IPS DF 4.7 (cell line): Measurements from ENCODE around the gene DQX1.
"Not testable (repeated sequence)": the region's sequence is repeated elsewhere in the genome, so short reads cannot be mapped to it uniquely, and the experiment has no call there.

Experiments used
- DNase-seq: peaks from one replicate; pipeline ENCODE4 v3.0.0-alpha.2; 2013; ENCODE audit warnings: low spot score; ENCODE audit errors: extremely low read depth

DQX1 gene, protein sequence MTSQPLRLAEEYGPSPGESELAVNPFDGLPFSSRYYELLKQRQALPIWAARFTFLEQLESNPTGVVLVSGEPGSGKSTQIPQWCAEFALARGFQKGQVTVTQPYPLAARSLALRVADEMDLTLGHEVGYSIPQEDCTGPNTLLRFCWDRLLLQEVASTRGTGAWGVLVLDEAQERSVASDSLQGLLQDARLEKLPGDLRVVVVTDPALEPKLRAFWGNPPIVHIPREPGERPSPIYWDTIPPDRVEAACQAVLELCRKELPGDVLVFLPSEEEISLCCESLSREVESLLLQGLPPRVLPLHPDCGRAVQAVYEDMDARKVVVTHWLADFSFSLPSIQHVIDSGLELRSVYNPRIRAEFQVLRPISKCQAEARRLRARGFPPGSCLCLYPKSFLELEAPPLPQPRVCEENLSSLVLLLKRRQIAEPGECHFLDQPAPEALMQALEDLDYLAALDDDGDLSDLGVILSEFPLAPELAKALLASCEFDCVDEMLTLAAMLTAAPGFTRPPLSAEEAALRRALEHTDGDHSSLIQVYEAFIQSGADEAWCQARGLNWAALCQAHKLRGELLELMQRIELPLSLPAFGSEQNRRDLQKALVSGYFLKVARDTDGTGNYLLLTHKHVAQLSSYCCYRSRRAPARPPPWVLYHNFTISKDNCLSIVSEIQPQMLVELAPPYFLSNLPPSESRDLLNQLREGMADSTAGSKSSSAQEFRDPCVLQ

DNA sequence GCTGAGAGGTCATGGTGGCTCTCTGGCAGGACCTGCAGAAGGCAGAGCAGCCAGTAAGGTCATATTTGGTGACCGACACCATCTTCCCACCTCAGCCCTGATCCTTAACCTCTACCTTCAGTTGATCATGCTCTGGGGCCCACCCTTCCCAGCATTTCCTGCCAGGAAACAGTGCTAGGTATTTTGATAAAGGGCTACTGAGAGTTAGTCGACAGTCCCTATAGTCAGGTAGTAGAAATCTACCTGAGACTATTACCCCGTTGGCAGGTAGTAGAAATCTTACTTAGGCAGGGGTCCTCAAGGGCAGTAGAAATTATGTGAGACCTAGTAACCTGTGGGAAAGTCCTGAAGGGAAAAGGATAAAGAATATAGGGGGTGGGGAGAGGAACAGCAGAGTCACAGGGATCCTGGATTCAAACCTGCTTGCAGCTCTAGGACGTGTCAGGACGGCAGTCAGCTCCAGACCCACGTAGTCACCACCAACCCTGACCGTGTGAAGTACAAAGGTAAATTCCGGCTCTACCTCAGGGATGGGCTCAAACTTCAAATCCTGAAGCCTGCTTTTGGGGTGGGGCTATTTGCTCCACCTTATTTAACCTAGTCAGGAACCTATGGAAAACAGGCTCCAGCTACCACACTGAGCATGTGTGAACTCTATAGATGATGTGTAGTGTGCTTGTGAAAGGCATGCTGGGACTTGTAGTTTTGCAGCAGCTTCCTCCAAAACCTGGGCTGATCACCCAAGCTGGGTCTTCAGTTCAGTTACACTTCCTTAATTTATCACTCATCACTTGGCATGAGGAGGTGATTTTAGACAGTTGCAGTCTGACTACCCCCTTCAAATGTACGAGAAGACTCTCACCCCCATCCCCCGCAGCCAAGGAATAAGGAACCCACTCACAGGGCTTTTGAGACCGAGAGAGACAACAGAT, at the start of gene DQX1:
Gene DQX1 (minus strand): TSS at position 515 of the 932 bp plus-strand sequence. CDS start 502 bp downstream, at position 13.
- DNase-seq = no peak

DNA sequence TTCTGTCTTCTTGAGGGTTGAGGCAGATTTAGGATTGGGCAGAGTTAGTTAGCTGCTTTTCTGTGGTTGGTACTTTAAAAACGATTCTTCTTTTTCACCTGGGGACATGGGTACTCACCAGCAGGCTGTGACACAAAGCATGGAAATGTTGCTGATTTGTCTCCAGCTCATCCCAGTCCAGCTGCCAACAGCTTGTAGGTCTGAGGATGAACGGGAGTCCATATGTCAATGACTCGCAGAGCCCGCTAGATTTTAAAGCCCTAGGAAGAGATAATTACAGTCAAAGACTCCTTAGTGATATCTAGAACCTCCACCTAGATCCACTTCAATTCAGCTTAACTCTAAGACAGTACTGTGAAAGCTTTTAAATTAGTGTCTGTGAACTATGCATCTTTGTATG, 49.3 kb upstream of the DQX1 start:
- DNase-seq = no peak

- no peak for DNase-seq
Measured at GRCh38 chr2:74573747-74574562, 47.9 kb upstream of the DQX1 start.

GRCh38 chr2:74572178-74572925, 46.3 kb upstream of the DQX1 start:
- no peak for DNase-seq

DNA sequence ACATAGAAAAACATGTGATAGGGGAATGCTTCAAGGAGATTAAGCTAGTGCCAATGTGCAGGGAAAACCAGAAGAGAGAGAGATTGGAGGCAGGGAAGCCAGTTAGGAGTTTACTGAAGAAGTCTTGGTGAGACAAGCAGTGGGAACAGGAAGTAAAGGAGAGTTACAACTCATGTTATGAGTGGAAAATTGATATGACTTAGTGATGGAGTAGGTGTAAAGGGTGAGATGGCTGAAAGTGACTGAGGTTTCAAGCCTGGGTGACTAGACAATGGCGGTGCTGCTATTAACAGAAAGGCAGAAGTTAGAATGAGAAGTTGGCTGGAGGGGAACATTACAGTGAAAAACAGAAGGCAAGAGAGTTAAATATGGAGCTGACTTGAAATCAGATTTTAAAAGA, 45.0 kb upstream of the DQX1 start:
- no peak for DNase-seq

DNA sequence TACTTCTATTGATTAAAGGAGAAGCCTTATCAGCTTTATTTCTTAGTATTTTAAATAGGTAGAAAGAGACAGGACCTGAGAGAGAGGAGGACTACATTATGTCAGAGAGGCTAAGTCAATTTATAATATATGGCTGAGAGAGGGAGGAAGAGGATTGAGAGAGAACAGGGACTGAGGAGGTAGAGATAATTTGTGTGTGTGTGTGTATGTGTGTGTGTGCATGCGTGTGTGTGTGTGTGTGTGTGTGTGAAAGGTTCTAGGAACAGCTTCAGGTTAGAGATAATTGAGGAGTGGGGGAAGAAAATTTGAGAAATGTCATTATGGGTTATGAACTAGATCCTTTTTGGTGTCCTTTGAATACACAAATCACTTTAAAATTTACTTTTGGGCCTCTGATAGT, 43.7 kb upstream of the DQX1 start:
- DNase-seq = no peak

- DNase-seq = no peak
Measured at GRCh38 chr2:74567881-74568280, 41.9 kb upstream of the DQX1 start.

DNA sequence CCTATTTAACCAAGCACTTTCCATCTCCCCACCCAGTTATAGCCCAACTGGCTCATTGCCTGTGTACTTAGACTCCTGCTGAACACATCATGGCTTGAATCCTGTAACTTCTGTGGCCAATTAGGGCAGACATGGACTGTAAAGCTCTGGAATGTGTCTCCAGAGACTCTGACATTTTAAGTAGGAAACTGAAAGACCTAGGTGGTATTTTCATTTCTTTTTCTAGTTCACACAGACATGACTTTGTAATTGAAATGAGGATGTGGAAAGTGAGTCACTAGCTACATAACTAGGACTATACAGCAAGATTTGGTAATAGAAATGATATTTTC, 40.7 kb upstream of the DQX1 start:
- no peak for DNase-seq

- no peak for DNase-seq
Measured at GRCh38 chr2:74566076-74566753, 40.2 kb upstream of the DQX1 start.

DNA sequence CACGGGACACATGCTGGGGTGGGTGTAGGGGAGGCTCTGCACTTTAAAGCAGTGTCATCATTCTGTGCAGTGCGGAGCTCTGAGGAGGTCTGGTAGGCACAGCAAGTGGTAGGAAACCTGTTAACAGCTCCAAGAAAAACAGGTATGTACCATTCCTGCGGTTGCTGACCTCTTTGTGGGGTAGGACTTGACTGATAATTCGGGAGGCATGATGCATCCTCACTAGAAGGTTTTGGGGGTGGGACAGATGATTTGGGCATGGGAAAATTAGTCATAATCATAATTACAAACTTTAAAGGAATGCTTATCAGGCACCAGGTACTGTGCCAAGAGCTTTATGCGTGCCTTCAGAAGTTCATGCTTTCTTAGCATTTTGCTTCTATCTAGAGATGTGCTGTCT, 38.2 kb upstream of the DQX1 start:
- no peak for DNase-seq

DNA sequence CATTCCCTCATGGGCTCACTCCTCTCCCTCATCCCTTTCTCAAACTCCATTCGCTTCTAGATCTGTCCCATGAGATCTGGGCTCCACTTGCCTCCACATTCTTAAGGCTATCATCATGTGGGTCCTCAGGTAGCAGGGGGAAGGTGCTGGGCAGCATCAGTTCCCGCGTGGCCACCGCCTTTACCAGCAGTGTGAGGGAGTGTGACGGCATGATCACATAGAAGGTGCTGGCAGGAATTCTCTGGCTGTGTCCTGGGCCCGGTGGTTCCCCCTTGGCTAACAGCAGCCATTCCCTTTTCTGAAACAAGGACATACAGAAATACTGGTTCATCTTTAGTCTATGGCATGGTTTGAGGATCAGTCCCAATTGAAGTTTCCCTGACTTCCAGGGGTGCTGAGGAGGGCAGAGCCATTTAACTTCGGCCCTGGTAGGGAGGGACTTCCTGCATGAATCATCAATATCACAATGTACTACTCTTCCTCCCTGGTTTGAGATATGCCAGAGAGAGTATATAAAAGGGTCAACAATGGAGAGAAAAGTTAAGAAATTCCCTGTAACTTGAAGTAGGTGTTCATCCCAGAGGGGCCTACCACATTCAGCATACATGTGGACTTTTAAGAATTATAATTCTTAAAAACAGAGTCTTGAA, 36.2 kb upstream of the DQX1 start:
- DNase-seq = no peak

- not testable (repeated sequence) for DNase-seq
Measured at GRCh38 chr2:74561022-74561421, 35.0 kb upstream of the DQX1 start.

GRCh38 chr2:74560591-74560990, 34.6 kb upstream of the DQX1 start:
- no peak for DNase-seq

GRCh38 chr2:74559912-74560311, 33.9 kb upstream of the DQX1 start:
- no peak for DNase-seq

DNA sequence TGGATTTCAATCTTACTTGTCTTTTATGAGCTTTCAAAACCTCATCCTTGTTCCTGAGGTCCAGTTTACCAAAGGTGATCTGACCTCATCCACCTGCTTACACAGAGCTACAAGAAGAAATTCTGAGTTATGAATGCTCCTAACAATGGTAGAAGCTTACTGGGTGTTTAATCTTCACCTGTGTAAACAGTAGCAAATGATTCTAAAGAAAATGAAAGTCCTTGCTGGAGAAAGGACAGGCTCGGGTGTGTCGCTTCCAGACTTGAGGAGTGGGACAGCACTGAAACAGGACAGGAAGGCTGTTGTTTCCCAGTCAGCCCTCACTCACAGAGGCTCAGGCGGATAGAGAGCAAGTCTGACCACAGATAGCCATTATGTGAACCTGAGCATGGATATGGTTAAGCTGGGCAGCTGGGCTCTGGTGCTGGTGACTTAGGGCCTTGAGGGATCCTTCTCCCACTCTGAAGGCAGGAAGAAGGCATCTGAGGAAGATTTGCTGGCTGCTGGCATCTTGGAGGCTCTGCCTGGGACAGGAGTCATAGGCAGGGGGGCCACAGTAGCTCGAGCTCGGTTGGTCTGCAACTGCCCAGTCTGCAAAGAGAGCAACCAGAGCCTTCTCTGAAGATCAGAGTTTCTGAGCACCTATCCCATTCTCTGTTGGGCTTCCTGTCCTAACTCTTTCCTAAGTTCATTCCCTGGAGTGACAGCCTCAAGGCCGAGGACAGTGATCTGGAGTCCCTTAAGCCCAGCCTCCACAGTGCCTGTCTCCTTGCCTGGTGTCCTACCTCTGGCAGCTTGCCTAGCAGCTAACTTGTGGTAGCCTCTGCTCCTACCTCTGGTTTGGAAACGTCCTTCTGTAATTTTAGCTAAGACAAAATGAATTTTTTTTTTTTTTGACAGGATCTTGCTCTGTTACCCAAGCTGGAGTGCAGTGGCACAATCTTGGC, 32.5 kb upstream of the DQX1 start:
- DNase-seq = no peak

DNA sequence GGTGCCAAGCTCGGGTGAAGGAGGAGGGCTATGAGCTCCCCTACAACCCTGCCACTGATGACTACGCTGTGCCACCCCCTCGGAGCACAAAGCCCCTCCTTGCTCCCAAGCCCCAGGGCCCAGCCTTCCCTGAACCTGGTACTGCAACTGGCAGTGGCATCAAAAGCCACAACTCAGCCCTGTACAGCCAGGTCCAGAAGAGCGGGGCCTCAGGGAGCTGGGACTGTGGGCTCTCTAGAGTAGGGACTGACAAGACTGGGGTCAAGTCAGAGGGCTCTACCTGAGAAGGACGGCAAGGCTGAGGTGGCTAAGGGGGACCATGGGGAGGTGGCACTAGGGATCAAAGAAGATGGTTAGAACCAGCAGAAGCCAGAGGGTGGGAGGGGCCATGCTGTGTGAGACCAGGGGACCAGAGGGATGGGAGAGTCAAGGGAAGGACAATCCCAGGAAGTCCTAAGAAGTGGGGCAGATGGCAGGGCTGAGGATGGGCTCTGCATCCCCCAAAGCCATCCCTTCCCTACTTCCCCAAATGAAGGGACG, 30.9 kb upstream of the DQX1 start:
- no peak for DNase-seq

DNA sequence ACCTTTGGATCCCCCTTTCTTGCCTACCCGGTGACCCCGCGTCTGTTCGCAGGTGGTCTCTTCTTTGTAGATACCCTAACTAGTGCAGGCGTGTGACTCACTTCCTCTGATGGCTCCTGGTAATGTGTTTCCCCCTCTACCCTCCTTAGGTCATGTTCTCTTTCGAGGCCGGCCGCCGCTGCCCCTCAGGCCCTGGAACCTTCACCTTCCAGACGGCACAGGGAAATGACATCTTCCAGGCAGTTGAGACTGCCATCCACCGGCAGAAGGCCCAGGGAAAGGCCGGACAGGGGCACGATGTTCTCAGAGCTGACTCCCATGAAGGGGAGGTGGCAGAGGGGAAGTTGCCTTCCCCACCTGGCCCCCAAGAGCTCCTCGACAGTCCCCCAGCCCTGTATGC, 30.1 kb upstream of the DQX1 start:
- no peak for DNase-seq

DNA sequence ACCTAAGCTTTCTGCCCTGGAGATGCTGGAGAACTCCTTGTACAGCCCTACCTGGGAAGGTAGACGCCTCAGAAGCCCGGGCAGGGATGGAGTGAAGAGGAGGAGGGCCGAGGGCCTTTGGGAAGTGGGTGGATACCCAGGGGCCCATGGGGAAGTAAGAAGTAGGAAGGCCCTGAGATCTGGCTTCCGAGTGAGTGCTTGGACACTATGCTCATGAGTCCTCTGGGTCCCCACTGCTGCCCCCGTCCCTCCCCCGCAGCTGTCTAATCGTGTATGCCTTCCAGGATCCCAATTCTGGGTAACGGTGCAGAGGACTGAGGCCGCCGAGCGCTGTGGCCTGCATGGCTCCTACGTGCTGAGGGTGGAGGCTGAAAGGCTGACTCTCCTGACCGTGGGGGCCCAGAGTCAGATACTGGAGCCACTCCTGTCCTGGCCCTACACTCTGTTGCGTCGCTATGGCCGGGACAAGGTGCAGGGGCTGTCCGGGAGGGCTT, 29.6 kb upstream of the DQX1 start:
- DNase-seq = no peak
